HEK293T (cell line): Measurements from ENCODE around the gene KNL1.
"Not testable (repeated sequence)": the region's sequence is repeated elsewhere in the genome, so short reads cannot be mapped to it uniquely, and the experiment has no call there.

Experiments used
- CTCF ChIA-PET: fragments of 350-600 bp; formaldehyde crosslinking; extraction: SDS; loops from one replicate; lab custom pipeline; 2021; ENCODE audit warnings: antibody characterized with exemption, inconsistent platforms; lab: Yijun Ruan, JAX
- POLR2A ChIA-PET: fragments of 350-600 bp; formaldehyde crosslinking; extraction: SDS; loops from one replicate; lab custom pipeline; 2020; ENCODE audit warnings: antibody characterized with exemption, inconsistent platforms; lab: Yijun Ruan, JAX
- DNase-seq: peaks from one replicate; pipeline ENCODE4 v3.0.0; 2012; ENCODE audit warnings: mixed read lengths; ENCODE audit errors: extremely low spot score
- CTBP1 ChIP-seq: fragments of 450-650 bp; IDR thresholded peaks from 2 replicates; pipeline ENCODE4 v1.6.1; 2016; ENCODE audit warnings: borderline replicate concordance
- ELF4 ChIP-seq: fragments of 450-650 bp; IDR thresholded peaks from 2 replicates; pipeline ENCODE4 v1.6.1; 2017; ENCODE audit warnings: antibody characterized with exemption
- FOXA1 ChIP-seq: fragments of 450-650 bp; IDR thresholded peaks from 2 replicates; pipeline ENCODE4 v1.6.1; 2016; ENCODE audit warnings: mild to moderate bottlenecking
- L3MBTL2 ChIP-seq: fragments of 450-650 bp; conservative IDR thresholded peaks from 2 replicates; pipeline ENCODE4 v1.6.1; 2016; ENCODE audit warnings: mild to moderate bottlenecking
- LEF1 ChIP-seq: fragments of 450-650 bp; IDR thresholded peaks from 2 replicates; pipeline ENCODE4 v1.6.1; 2017; ENCODE audit warnings: mild to moderate bottlenecking, borderline replicate concordance
- NFRKB ChIP-seq: fragments of 450-650 bp; IDR thresholded peaks from 2 replicates; pipeline ENCODE4 v1.6.1; 2016; ENCODE audit warnings: mild to moderate bottlenecking, moderate library complexity
- PKNOX1 ChIP-seq: fragments of 450-650 bp; IDR thresholded peaks from 2 replicates; pipeline ENCODE4 v1.6.1; 2016
- SP1 ChIP-seq: fragments of 450-650 bp; IDR thresholded peaks from 2 replicates; pipeline ENCODE4 v1.6.1; 2017
- SUZ12 ChIP-seq: fragments of 450-650 bp; IDR thresholded peaks from 2 replicates; pipeline ENCODE4 v1.6.1; 2016; ENCODE audit warnings: mild to moderate bottlenecking
- TARDBP ChIP-seq: fragments of 450-650 bp; IDR thresholded peaks from 2 replicates; pipeline ENCODE4 v1.6.1; 2016
- ZNF384 ChIP-seq: fragments of 450-650 bp; IDR thresholded peaks from 2 replicates; pipeline ENCODE4 v1.6.1; 2016

The KNL1 gene

GRCh38 chr15:40564591-40565332 lies 29.3 kb upstream of the KNL1 start, which contains the start of gene CCDC32:
CCDC32 (minus strand) TSS chr15:40565042; CDS start chr15:40563015, 2,027 bp downstream.
- ChIA-PET POLR2A (interaction anchor here (0.9 to 1.3 kb wide), 7 partner anchors 15 to 125 kb away, joined by 3 to 7 read pairs (median 3); no protein-coding TSS in a partner anchor), CTCF (no interaction called here)
- DNase-seq = peak; percentile 92
- TF ChIP-seq PKNOX1 = peak; percentile 8; the same call in 1 of the 2 replicates
- TF ChIP-seq TARDBP = no peak
- TF ChIP-seq L3MBTL2 = peak; percentile 66
- no peak for TF ChIP-seq ELF4

DNA sequence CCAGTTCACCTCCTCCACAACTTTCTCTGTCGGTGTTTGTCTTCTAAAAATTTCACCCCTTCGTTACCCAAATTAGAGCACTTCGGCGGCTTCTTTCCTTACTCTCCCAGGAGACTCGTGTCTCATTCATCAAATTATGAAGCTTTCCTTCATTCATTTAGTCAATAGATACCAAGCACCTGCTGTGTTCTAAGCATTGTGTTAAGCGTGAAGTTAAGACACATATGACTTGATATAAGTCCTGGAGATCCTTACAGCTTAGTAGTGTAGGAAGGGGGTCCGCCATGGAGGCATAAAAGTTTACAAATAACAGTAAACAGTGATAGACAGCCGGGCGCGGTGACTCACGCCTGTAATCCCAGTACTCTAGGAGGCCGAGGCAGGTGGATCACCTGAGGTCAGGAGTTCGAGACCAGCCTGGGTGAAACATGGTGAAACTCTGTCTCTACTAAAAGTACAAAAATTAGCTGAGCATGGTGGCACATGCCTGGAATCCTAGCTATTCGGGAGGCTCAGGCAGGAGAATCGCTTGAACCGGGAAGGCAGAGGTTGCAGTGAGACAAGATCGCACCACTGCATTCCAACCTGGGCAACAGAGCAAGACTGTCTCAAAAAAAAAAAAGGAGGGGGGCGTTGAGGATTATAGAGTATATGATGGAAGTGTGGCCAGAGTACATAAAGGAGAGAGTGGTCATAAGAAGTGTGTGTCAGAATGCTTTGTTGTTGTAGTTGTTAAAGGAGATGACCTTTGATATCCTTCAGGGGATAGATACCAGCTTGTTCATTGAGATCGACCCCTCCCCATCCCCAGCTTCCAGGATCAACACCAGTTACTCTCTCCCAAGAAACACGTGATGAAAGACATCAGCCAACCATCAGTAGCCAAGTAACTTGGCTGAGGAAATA lies 28.5 kb upstream of the KNL1 start:
- no peak for DNase-seq
- TF ChIP-seq CTBP1 (no peak), PKNOX1 (peak; percentile 45)
- ChIA-PET POLR2A (interaction anchor here (0.9 to 1.3 kb wide), 6 partner anchors 15 to 88 kb away, joined by 3 to 7 read pairs (median 3); no protein-coding TSS in a partner anchor), CTCF (interaction anchor here (0.5 kb wide), 1 partner anchor 14 kb away, joined by 4 read pairs; no protein-coding TSS in a partner anchor)

DNA sequence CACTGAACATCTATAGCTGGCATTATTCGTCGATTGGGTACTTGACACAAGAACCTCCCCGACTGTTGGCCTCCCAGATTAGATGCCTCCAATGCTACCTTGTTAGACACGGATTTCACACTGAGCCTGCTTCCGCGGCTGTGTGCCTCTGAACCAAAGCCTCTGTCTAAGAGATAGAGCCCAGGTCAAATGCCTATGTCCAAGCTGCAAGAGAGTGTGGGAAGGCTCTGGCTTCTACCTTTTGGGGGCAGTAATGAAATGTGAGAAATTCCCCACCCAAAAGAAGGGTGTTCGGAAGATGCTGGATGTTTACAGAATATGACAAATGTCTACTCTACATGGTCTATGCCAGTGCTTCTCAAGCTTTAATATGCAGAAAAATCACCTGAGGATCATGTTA lies 26.9 kb upstream of the KNL1 start:
- DNase-seq = no peak
- ChIA-PET POLR2A (no interaction called here), CTCF (no interaction called here)
- no peak for TF ChIP-seq SP1
- TF ChIP-seq PKNOX1 = no peak
- no peak for TF ChIP-seq ELF4
- no peak for TF ChIP-seq LEF1
- TF ChIP-seq TARDBP = no peak
- no peak for TF ChIP-seq SUZ12
- TF ChIP-seq NFRKB = no peak
- no peak for TF ChIP-seq L3MBTL2

GRCh38 chr15:40569129-40569953 lies 24.7 kb upstream of the KNL1 start, which contains the start of gene RPUSD2:
RPUSD2 (plus strand) TSS chr15:40569299; CDS start chr15:40569338, 39 bp downstream.
- DNase-seq = peak; percentile 83
- CTCF ChIA-PET = interaction anchor here (1.0 to 1.5 kb wide), 3 partner anchors 10 to 49 kb away, joined by 3 to 4 read pairs (median 3); no protein-coding TSS in a partner anchor
- POLR2A ChIA-PET = interaction anchor here (0.6 to 1.7 kb wide), 32 partner anchors 10 to 465 kb away, joined by 3 to 17 read pairs (median 4); partner anchors contain the start of genes CHST14 and RAD51
- TF ChIP-seq NFRKB = no peak
- TF ChIP-seq ZNF384 = no peak
- no peak for TF ChIP-seq FOXA1
- no peak for TF ChIP-seq PKNOX1
- TF ChIP-seq LEF1 = no peak
- TF ChIP-seq TARDBP = no peak

DNA sequence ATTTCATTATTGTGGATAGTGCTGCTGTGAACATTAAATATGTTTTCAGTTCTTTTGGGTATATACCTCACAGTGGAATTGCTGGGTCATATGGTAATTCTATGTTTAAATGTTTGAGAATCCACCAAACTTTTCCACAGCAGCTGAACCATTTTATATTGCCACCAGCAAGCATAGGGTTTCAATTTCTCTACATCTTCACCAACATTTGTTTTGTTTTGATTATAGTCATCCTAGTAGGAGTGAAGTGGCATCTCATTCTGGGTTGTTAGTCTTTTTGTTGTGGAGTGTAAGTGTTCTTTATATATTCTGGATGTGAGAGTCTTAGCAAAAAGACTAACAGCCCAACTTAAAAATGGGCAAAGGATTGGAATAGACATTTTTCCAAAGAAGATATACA lies 18.9 kb upstream of the KNL1 start:
- ChIA-PET CTCF (no interaction called here), POLR2A (no interaction called here)
- no peak for TF ChIP-seq LEF1
- no peak for TF ChIP-seq PKNOX1
- TF ChIP-seq FOXA1 = no peak
- TF ChIP-seq ZNF384 = no peak
- no peak for DNase-seq

DNA sequence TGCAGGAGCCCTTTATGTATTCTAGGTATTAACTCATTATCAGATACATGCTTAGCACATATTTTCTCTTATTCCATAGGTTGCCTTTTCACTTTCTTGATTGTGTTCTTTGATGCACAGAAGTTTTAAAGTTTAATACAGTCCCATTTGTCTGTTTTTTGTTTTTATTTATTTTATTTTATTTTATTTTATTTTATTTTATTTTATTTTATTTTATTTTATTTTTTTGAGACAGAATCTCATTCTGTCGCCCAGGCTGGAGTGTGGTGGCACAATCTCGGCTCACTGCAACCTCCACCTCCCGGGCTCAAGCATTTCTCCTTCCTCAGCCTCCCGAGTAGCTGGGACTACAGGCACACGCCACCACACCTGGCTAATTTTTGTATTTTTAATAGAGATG lies 17.1 kb upstream of the KNL1 start:
- POLR2A ChIA-PET, CTCF ChIA-PET, DNase-seq: not testable (repeated sequence)
